Cerebellar nuclear complex (tissue), 1 donor: ENCODE measurements around the gene BCL2.

Source experiments
- DNase-seq, 2 experiments: peaks; one replicate each; lab custom pipeline; 2025; lab: John Stamatoyannopoulos, UW

BCL2 gene

DNA sequence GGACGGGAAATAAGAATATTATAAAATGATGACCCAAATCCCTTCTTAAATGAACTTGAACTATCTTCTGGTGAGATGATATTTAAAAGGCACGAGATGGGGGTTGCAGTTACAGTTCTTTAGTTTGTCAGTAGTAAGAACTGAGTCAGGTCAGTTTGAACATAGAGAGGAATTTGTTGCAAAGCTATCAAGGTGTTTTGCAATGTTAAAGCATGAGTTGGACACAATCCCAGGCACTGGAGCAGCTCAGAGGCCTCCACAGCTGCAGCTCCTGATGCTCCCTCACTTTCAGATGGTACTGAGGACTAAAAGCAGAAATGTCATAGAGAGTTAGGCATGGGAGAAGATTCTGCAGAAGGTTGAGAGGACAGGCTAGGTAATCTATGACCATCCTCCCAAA lies 236.0 kb downstream of the BCL2 start:
- DNase-seq: no peak

DNA sequence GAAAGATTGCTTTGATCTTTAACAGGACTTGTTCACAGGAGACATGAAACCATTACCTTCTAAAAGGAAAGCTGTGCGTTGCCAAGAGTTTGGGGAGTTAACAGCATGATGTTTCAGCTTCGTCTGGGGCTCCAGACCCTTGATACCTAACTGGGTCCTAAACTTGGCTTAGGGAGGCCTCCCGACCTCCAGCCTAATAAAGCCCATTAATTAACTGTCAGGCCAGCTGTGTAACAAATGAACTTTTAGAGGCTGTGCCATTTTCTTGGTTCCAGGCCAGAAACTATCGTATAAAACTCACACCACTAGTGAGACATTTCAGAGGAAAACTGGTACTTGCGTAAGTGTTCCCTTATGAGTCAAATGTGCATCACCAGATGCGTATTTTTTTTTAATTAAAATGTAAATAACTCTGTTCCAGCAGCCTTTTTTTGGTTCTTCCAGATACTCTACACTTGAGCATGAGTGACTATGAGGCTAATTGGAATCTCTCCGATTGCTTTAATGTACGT lies 236.5 kb downstream of the BCL2 start:
- no peak for DNase-seq

DNA sequence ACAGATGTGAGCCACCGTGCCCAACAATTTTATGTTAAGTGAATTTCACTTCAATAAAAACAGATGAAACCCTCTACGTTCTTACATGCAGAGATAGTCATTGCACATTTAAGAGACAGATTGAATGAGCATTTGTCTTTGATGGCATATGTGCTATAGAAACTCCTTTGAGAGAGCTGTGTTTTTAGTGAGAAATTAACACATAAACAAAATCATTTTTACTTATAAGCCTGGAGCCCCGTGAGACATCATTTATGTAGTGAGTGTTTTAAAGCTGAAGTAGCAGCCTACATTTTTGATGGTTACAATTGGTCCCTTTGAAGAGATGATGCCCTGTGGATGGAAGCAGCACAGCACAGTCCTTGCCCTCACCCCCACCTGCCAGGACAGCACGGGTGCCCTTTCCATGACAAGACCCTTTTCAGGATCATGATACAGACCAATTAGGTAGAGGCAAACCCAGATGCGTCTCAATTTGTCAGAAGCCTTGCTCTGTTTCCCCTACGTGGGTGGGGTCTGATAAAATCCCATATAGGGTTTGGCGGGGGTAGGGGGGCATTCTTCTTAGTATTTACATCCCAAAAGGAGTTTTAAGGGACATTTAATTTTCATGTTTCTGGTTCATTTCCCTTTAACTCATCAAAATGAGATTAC lies 237.1 kb downstream of the BCL2 start:
- no peak for DNase-seq

DNA sequence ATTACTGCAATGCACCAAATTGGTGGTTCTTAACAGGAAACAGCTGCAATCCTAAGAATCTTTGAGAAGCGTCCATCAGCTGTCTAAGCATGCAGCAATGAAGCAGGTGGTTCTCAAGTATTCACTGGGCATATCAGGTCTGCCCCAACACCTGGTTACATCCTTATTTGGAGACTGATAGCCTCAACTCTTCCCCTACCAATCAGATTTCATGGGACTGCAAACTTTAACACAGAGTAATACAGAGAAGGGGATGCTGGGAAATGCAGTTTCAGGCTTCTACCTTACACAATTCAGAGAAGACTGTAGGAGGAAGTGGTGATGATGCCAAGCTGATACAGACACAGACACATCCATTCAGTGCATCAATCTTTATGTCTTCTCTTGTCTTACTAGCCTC lies 240.5 kb downstream of the BCL2 start:
- no peak for DNase-seq

DNA sequence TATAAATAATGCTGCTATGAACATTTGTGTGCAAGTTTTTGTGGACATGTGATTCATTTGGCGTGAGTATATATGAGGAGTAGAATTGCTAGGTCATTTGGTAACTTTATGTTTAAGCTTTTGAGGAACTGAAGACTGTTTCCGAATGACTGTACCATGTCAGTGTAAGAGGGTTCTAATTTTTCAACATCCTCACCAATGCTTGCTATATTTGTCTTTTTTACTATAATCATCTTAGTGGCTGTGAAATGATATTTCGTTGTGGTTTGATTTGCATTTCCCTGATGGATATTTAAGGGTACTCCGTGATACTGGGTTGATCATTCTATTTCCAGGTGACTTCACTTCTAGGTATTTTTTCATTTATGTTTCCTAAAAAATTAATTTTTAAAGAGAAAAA lies 241.1 kb downstream of the BCL2 start:
- DNase-seq: no peak

DNA sequence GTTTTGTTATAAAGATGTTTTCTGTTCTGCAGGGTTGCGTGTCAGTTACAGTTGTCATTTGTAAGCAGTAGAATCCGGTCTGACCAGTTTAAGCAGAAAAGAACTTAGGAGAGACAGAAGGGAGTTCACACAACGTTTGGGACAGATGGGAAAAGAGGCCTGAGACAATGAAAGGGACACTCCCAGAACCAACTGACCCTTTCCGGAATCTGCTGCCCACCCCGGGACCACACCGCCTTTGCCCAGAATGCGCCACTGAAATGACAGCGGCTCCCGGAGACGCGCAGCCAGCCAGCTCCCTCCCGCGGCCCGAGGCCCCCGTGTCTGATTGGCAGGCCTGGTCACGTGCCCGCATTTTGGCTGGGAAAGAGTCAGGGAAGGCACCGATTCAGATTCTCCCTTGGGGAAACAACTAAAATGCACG lies 244.6 kb downstream of the BCL2 start:
- no peak for DNase-seq

DNA sequence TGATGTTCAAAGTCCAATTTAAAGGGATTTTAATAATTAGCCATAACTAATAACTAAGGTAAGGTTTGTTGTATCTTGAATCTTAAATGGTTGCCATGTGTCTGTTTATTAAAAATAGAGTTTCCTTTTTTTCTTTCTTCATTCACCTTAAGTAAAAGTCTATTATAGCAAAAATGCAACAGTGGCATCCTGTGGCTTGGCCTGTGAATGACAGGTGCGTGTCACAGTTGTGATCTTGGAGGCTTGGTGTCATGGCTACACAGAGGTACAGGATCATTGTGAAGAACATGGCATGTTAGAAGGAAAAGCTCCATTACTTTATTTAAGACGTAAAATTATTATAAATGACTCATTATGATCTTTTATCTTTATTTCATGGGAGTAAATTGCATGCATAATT lies 246.1 kb downstream of the BCL2 start:
- no peak for DNase-seq
